Measurements from ENCODE around the gene LMO3. TPM values are rescaled to one million over a fixed set of nuclear protein-coding genes. Genes with fewer than 3 reads are reported as not detected.

The LMO3 gene
- total RNA-seq, 2 experiments from 2014 or later, result not detected

GRCh38 chr12:16586350-16587109, 19.4 kb downstream of the LMO3 start:
- H3K27ac Mint-ChIP-seq, result no peak overlapping the region
- no peaks in the 10 kb centered on the region for H3K27me3 Mint-ChIP-seq
- no peak for DNase-seq
- peaks cover 2% of the 10 kb centered on the region for H3K9me3 Mint-ChIP-seq
- H3K4me1 Mint-ChIP-seq, result no peaks in the 10 kb centered on the region
- H3K4me3 Mint-ChIP-seq, result no peak overlapping the region
- H3K36me3 Mint-ChIP-seq, result no peaks in the 10 kb centered on the region

DNA sequence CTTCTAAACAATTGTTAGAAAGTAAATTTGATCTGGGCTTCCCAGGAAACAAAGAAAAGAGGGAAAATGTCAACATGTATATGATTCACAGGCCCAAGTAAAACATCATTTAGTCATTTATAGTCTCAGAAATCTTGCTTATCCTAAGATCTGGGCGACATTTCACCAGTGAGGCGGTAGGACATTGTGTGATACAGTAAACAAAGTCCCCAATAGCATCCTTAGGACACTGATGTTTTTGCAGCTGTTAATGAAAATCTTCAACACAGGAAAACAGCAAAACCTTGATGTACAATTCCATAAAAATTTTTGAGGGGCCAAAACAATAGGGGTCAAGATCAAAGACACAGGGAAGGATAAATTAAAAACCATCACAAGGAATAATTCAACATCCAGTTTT, 20.2 kb downstream of the LMO3 start:
- no peak for DNase-seq
- Mint-ChIP-seq H3K9me3 (peaks cover 2% of the 10 kb centered on the region), H3K4me3 (no peak overlapping the region), H3K27me3 (no peaks in the 10 kb centered on the region), H3K36me3 (no peaks in the 10 kb centered on the region), H3K4me1 (no peaks in the 10 kb centered on the region), H3K27ac (no peak overlapping the region)

GRCh38 chr12:16583969-16584745, 21.8 kb downstream of the LMO3 start:
- no peaks in the 10 kb centered on the region for H3K36me3 Mint-ChIP-seq
- no peak overlapping the region for H3K4me3 Mint-ChIP-seq
- H3K4me1 Mint-ChIP-seq, result no peaks in the 10 kb centered on the region
- no peaks in the 10 kb centered on the region for H3K27me3 Mint-ChIP-seq
- no peak overlapping the region for H3K27ac Mint-ChIP-seq
- H3K9me3 Mint-ChIP-seq, result peaks cover 2% of the 10 kb centered on the region
- DNase-seq, result no peak

DNA sequence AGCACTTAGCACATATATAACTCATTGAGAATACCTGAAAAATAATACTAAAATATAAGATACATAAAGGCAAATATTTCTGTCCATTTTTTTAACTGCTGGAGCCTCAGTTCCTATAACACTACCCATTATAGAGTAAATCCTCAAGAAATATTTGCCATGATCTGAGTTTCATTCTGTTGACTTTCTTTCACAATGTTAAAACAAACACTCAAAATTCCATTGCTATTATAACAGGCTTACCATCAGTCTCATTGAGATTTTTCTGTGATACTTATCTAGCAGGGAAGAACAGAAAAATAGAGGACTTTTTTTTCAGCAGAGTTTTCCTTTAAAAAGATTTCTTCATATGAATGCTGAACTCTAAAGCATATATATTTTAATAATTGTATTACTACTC, 24.5 kb downstream of the LMO3 start:
- H3K36me3 Mint-ChIP-seq, result no peaks in the 10 kb centered on the region
- H3K4me1 Mint-ChIP-seq, result no peaks in the 10 kb centered on the region
- no peak overlapping the region for H3K27ac Mint-ChIP-seq
- DNase-seq, result no peak
- H3K27me3 Mint-ChIP-seq, result no peaks in the 10 kb centered on the region
- H3K4me3 Mint-ChIP-seq, result no peak overlapping the region
- peaks cover 2% of the 10 kb centered on the region for H3K9me3 Mint-ChIP-seq

GRCh38 chr12:16579041-16579440, 26.9 kb downstream of the LMO3 start:
- Mint-ChIP-seq H3K36me3 (no peaks in the 10 kb centered on the region), H3K27me3 (no peaks in the 10 kb centered on the region), H3K4me3 (no peak overlapping the region), H3K4me1 (no peaks in the 10 kb centered on the region), H3K9me3 (peaks cover 4% of the 10 kb centered on the region), H3K27ac (no peak overlapping the region)
- DNase-seq, result no peak

GRCh38 chr12:16573398-16574077, 32.4 kb downstream of the LMO3 start:
- Mint-ChIP-seq H3K36me3 (no peaks in the 10 kb centered on the region), H3K27ac (no peak overlapping the region), H3K27me3 (no peaks in the 10 kb centered on the region), H3K4me1 (no peaks in the 10 kb centered on the region), H3K9me3 (peaks cover 2% of the 10 kb centered on the region), H3K4me3 (no peak overlapping the region)
- no peak for DNase-seq

- Mint-ChIP-seq H3K27me3 (no peaks in the 10 kb centered on the region), H3K9me3 (peaks cover 8% of the 10 kb centered on the region), H3K27ac (no peak overlapping the region), H3K36me3 (no peaks in the 10 kb centered on the region), H3K4me3 (no peak overlapping the region), H3K4me1 (no peaks in the 10 kb centered on the region)
- DNase-seq, result no peak
Measured at GRCh38 chr12:16568873-16569272, 37.1 kb downstream of the LMO3 start.

GRCh38 chr12:16564675-16565074, 41.3 kb downstream of the LMO3 start:
- no peak for DNase-seq
- no peaks in the 10 kb centered on the region for H3K4me1 Mint-ChIP-seq

DNA sequence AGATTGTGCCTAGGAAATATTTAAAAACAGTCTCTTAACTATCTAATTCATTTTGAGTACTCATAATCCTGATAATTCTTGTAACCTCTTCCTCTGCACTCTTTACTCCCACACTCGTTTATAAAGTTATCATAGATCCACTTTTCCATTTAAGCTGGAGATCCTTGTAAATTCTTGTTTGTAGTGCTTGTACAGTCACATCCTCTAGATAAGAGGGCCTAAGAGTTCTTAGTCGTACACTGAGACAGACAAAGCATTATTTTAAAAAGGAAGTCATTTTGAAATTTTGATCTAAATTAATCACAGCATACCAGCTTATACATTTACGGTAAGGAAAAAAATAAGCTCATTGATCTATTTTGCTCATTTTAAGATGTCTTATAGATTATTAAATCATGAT, 42.5 kb downstream of the LMO3 start:
- Mint-ChIP-seq H3K9me3 (peaks cover 8% of the 10 kb centered on the region), H3K4me1 (no peaks in the 10 kb centered on the region), H3K36me3 (no peaks in the 10 kb centered on the region), H3K4me3 (no peak overlapping the region), H3K27me3 (no peaks in the 10 kb centered on the region), H3K27ac (no peak overlapping the region)
- no peak for DNase-seq

More at GRCh38 chr12:16564675-16565074, 41.3 kb downstream of the LMO3 start:
- H3K27ac Mint-ChIP-seq, result no peak overlapping the region
- H3K9me3 Mint-ChIP-seq, result peaks cover 8% of the 10 kb centered on the region
- H3K4me3 Mint-ChIP-seq, result no peak overlapping the region
- no peaks in the 10 kb centered on the region for H3K27me3 Mint-ChIP-seq
- no peaks in the 10 kb centered on the region for H3K36me3 Mint-ChIP-seq

- no peak for DNase-seq
- Mint-ChIP-seq H3K4me3 (no peak overlapping the region), H3K36me3 (no peaks in the 10 kb centered on the region), H3K27me3 (no peaks in the 10 kb centered on the region), H3K27ac (no peak overlapping the region), H3K9me3 (peaks cover 7% of the 10 kb centered on the region), H3K4me1 (no peaks in the 10 kb centered on the region)
Measured at GRCh38 chr12:16562921-16563320, 43.0 kb downstream of the LMO3 start.

GRCh38 chr12:16562435-16562834, 43.5 kb downstream of the LMO3 start:
- no peak overlapping the region for H3K27ac Mint-ChIP-seq
- H3K4me1 Mint-ChIP-seq, result no peaks in the 10 kb centered on the region
- DNase-seq, result no peak
- peaks cover 4% of the 10 kb centered on the region for H3K9me3 Mint-ChIP-seq
- H3K4me3 Mint-ChIP-seq, result no peak overlapping the region
- no peaks in the 10 kb centered on the region for H3K36me3 Mint-ChIP-seq
- no peaks in the 10 kb centered on the region for H3K27me3 Mint-ChIP-seq

GRCh38 chr12:16560273-16560672, 45.7 kb downstream of the LMO3 start:
- Mint-ChIP-seq H3K27ac (no peak overlapping the region), H3K4me1 (no peaks in the 10 kb centered on the region), H3K9me3 (no peaks in the 10 kb centered on the region), H3K27me3 (no peaks in the 10 kb centered on the region), H3K4me3 (no peak overlapping the region), H3K36me3 (no peaks in the 10 kb centered on the region)
- DNase-seq, result no peak

DNA sequence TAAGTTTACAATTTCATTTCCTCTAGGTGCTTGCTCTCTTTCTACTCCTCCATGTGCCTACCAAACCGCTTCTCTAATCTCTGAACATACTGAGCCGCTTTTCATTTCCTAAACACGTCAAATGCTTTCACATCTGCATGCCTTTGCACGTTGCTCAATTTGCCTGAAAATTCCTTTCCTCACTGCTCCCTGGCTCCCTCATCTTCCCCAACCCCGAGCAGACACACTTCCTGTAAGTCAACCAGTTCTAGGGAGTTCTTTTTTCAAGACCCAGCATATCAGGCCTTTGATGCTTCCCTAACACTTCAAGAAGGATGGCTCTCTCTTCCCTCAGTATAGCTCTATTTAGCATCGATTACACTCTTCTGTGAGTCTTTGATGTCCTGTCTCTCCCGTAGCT, 50.3 kb downstream of the LMO3 start:
- Mint-ChIP-seq H3K27ac (no peak overlapping the region), H3K27me3 (no peaks in the 10 kb centered on the region), H3K9me3 (no peaks in the 10 kb centered on the region), H3K4me1 (no peaks in the 10 kb centered on the region), H3K36me3 (no peaks in the 10 kb centered on the region), H3K4me3 (no peak overlapping the region)
- DNase-seq, result no peak

DNA sequence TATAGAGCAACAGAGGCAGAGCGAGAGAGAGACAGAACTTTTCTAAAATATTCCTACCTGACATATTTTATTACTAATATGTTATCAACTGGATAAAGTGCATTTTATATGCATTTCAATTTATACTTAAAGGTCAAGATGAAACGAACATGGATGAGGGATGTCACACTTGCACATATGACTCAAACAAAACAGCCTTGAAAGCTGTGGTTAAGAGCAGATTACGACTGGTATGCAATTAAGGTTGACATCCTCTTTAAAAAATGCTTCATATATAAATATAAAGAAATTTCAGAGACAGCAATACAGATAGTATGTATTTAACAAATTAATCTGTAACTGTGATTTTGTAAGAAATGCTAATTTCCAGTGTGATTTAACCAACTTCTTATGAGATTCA, 52.5 kb downstream of the LMO3 start:
- Mint-ChIP-seq H3K27ac (no peak overlapping the region), H3K27me3 (no peaks in the 10 kb centered on the region), H3K36me3 (no peaks in the 10 kb centered on the region), H3K9me3 (no peaks in the 10 kb centered on the region), H3K4me1 (no peaks in the 10 kb centered on the region), H3K4me3 (no peak overlapping the region)
- DNase-seq, result no peak

DNA sequence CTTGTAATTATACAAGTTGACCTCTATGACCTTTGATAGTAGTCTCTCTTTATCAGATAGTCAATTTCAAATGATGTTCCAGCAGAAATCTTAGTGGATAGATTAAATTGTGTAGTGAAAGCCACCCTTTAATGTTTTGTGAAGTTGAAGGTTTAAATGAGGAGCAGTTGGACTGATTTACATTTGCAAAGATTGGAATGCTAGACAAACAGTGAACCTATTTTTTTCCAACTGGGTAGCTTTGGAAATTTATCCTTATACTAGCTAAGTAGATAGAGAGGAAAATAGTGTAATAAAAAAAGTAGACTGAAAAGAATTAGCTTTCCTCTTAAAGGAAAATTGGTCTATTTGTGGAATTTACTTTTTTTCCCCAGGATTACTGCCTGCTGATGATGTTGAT, 53.7 kb downstream of the LMO3 start:
- Mint-ChIP-seq H3K4me1 (no peaks in the 10 kb centered on the region), H3K27ac (no peak overlapping the region), H3K4me3 (no peak overlapping the region), H3K36me3 (no peaks in the 10 kb centered on the region), H3K9me3 (no peaks in the 10 kb centered on the region), H3K27me3 (no peaks in the 10 kb centered on the region)
- DNase-seq, result no peak

All from activated naive CD8-positive, alpha-beta T cell treated with anti-CD3 and anti-CD28 coated beads for 36 hours (primary cell).